ENCODE data around the gene ULK3. TPM values are rescaled to one million over a fixed set of nuclear protein-coding genes. Genes with fewer than 3 reads are reported as not detected.

ULK3 gene
- total RNA-seq, 1 experiment from 2014 or later, result 38.9 TPM

GRCh38 chr15:74790080-74790916 is 52.7 kb downstream of the ULK3 start:
- peaks cover 41% of the 10 kb centered on the region for H3K4me1 Mint-ChIP-seq
- ChIA-PET CTCF (interaction anchor here (1.0 to 14.8 kb wide), 2 partner anchors 9 to 16 kb away, joined by 3 to 360 read pairs; no protein-coding TSS in a partner anchor), POLR2A (interaction anchor here (0.5 kb wide), 1 partner anchor 67 kb away, joined by 3 read pairs; no protein-coding TSS in a partner anchor)
- ATAC-seq (no peak), DNase-seq (ENCODE audit: low spot score) (no peak)
- no peaks in the 10 kb centered on the region for H3K36me3 Mint-ChIP-seq
- H3K9me3 Mint-ChIP-seq, result no peaks in the 10 kb centered on the region
- H3K27ac Mint-ChIP-seq, result no peak overlapping the region
- no peak overlapping the region for H3K4me3 Mint-ChIP-seq
- TF ChIP-seq E2F1 (CRISPR knock-in tag; IDR thresholded peaks at IDR 0.05), result no peak
- TF ChIP-seq, protein P1, sequence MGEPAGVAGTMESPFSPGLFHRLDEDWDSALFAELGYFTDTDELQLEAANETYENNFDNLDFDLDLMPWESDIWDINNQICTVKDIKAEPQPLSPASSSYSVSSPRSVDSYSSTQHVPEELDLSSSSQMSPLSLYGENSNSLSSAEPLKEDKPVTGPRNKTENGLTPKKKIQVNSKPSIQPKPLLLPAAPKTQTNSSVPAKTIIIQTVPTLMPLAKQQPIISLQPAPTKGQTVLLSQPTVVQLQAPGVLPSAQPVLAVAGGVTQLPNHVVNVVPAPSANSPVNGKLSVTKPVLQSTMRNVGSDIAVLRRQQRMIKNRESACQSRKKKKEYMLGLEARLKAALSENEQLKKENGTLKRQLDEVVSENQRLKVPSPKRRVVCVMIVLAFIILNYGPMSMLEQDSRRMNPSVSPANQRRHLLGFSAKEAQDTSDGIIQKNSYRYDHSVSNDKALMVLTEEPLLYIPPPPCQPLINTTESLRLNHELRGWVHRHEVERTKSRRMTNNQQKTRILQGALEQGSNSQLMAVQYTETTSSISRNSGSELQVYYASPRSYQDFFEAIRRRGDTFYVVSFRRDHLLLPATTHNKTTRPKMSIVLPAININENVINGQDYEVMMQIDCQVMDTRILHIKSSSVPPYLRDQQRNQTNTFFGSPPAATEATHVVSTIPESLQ (CRISPR knock-in tag; IDR thresholded peaks at IDR 0.05), result no peak
- no peak for TF ChIP-seq STAT6 (CRISPR knock-in tag; conservative IDR thresholded peaks at IDR 0.05; ENCODE audit: low read depth)
- TF ChIP-seq ZNF423 (CRISPR knock-in tag; IDR thresholded peaks at IDR 0.05), result no peak
- no peak for TF ChIP-seq KAT7 (CRISPR knock-in tag; IDR thresholded peaks at IDR 0.05; ENCODE audit: borderline replicate concordance)
- TF ChIP-seq ELF4 (CRISPR knock-in tag; IDR thresholded peaks at IDR 0.05; ENCODE audit: low read depth), result no peak
- TF ChIP-seq TCF7 (CRISPR knock-in tag; IDR thresholded peaks at IDR 0.05; ENCODE audit: low read depth), result no peak
- no peak for TF ChIP-seq TP53 (CRISPR knock-in tag; IDR thresholded peaks at IDR 0.05)
- TF ChIP-seq ZNF121 (CRISPR knock-in tag; IDR thresholded peaks at IDR 0.05), result no peak
- TF ChIP-seq OVOL2 (CRISPR knock-in tag; IDR thresholded peaks at IDR 0.05; ENCODE audit: borderline replicate concordance), result no peak
- no peak for TF ChIP-seq AFF4 (CRISPR knock-in tag; IDR thresholded peaks at IDR 0.05; ENCODE audit: borderline replicate concordance)
- no peak for TF ChIP-seq PRRX2 (CRISPR knock-in tag; IDR thresholded peaks at IDR 0.05)
- no peaks in the 10 kb centered on the region; the same call in 1 of the 2 replicates for H3K27me3 Mint-ChIP-seq (ENCODE audit: low read depth)

GRCh38 chr15:74789741-74790079 is 53.2 kb downstream of the ULK3 start:
- no peak overlapping the region for H3K27ac Mint-ChIP-seq
- ChIA-PET POLR2A (no interaction called here), CTCF (interaction anchor here (1.0 to 14.8 kb wide), 2 partner anchors 9 to 16 kb away, joined by 3 to 360 read pairs; no protein-coding TSS in a partner anchor)

More at GRCh38 chr15:74789741-74790079, 53.2 kb downstream of the ULK3 start:
- TF ChIP-seq, protein P2, sequence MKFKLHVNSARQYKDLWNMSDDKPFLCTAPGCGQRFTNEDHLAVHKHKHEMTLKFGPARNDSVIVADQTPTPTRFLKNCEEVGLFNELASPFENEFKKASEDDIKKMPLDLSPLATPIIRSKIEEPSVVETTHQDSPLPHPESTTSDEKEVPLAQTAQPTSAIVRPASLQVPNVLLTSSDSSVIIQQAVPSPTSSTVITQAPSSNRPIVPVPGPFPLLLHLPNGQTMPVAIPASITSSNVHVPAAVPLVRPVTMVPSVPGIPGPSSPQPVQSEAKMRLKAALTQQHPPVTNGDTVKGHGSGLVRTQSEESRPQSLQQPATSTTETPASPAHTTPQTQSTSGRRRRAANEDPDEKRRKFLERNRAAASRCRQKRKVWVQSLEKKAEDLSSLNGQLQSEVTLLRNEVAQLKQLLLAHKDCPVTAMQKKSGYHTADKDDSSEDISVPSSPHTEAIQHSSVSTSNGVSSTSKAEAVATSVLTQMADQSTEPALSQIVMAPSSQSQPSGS (CRISPR knock-in tag; IDR thresholded peaks at IDR 0.05; ENCODE audit: borderline replicate concordance, low read depth), result no peak
- TF ChIP-seq AFF4 (CRISPR knock-in tag; IDR thresholded peaks at IDR 0.05; ENCODE audit: borderline replicate concordance) (no peak), NR3C1 (CRISPR knock-in tag; conservative IDR thresholded peaks at IDR 0.05; ENCODE audit: low read depth) (no peak)
- Mint-ChIP-seq H3K36me3 (no peaks in the 10 kb centered on the region), H3K27me3 (ENCODE audit: low read depth) (no peaks in the 10 kb centered on the region; the same call in 1 of the 2 replicates), H3K4me3 (no peak overlapping the region), H3K4me1 (peaks cover 44% of the 10 kb centered on the region), H3K9me3 (no peaks in the 10 kb centered on the region)
- no peak for DNase-seq (ENCODE audit: low spot score)
- no peak for ATAC-seq

All from WTC11 (cell line).